ENCODE data around the gene PTGDS. TPM values are rescaled to one million over a fixed set of nuclear protein-coding genes. Genes with fewer than 3 reads are reported as not detected.

The PTGDS gene
- total RNA-seq, 1 experiment from 2014 or later: not detected

DNA sequence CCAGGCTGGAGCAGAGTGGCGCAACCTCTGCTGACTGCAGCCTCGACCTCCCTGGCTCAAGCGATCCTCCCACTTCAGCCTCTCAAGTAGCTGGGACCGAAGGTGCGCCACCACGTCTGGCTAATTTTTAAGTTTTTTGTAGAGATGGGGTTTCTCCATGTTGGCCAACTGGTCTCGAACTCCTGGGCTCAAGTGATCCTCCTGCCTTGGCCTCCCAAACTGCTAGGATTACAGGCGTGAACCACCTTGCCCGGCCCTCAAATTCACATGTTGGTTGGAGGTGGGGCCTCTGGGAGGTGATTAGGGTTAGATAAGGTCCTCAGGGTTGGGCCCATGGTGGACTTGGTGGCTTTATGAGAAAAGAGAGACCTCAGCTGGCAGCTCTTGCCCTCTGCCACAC, 15.1 kb upstream of the PTGDS start:
- Mint-ChIP-seq H3K27me3 (ENCODE audit: insufficient read depth, unreplicated experiment) (no peaks in the 10 kb centered on the region), H3K36me3 (ENCODE audit: insufficient read depth, unreplicated experiment) (peaks cover 11% of the 10 kb centered on the region), H3K9me3 (ENCODE audit: unreplicated experiment) (peaks cover under 1% of the 10 kb centered on the region), H3K4me3 (ENCODE audit: unreplicated experiment) (no peak overlapping the region), H3K4me1 (ENCODE audit: low read depth, unreplicated experiment) (no peaks in the 10 kb centered on the region), H3K27ac (ENCODE audit: unreplicated experiment) (no peak overlapping the region)
- peaks cover 18% of the 10 kb centered on the region for H3K4me1 ChIP-seq
- POLR2A ChIA-PET: no interaction called here
- no TSS peak for BruUV-seq (replicated peaks)
- CTCF ChIA-PET: no interaction called here
- no peak overlapping the region for H3K4me3 ChIP-seq (ENCODE audit: low read depth, low read length)
- no peaks in the 10 kb centered on the region for H3K27me3 ChIP-seq (replicated peaks; ENCODE audit: control insufficient read depth, insufficient read depth, low read length)
- intact Hi-C loops (cut with micrococcal nuclease; ENCODE audit: unreplicated experiment): no loop called here
- no peaks in the 10 kb centered on the region for H3K9me3 ChIP-seq
- DNase-seq: no peak
- TF ChIP-seq, protein P1, sequence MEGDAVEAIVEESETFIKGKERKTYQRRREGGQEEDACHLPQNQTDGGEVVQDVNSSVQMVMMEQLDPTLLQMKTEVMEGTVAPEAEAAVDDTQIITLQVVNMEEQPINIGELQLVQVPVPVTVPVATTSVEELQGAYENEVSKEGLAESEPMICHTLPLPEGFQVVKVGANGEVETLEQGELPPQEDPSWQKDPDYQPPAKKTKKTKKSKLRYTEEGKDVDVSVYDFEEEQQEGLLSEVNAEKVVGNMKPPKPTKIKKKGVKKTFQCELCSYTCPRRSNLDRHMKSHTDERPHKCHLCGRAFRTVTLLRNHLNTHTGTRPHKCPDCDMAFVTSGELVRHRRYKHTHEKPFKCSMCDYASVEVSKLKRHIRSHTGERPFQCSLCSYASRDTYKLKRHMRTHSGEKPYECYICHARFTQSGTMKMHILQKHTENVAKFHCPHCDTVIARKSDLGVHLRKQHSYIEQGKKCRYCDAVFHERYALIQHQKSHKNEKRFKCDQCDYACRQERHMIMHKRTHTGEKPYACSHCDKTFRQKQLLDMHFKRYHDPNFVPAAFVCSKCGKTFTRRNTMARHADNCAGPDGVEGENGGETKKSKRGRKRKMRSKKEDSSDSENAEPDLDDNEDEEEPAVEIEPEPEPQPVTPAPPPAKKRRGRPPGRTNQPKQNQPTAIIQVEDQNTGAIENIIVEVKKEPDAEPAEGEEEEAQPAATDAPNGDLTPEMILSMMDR (IDR thresholded peaks at IDR 0.05; ENCODE audit: insufficient read depth in 1 of 2, low read depth in 1 of 2, low read length in 1 of 2, severe bottlenecking in 1 of 2, unreplicated experiment in 1 of 2): no peak
- H3K36me3 ChIP-seq (ENCODE audit: control insufficient read depth, insufficient read depth, low read length): no peaks in the 10 kb centered on the region

DNA sequence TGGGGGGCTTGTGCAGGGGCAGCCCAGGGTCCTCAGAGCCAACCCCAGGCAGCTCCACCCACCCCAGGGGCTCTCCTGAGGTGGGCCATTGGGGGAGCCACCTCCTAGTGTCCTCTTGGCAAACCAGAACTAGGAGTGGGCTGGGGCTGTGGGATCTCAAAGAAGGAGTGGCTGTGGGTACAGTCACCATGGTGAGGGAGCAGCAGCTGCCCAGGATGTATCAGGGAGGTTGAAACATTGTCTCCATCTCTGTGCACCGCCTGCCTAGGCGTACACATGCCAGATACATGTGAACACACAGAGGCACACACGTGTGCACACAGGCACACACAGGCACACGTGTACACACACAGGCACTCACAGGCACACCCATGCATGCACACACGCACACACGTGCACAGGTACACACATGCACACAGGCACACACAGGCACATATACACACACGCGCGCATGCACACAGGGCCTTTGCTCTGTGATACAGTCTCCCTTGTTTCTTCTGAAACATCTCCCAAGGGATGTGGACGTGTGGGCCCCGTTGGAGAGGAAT, 14.5 kb upstream of the PTGDS start:
- no peak overlapping the region for H3K4me3 ChIP-seq (ENCODE audit: low read depth, low read length)
- ChIA-PET CTCF (no interaction called here), POLR2A (no interaction called here)
- intact Hi-C loops (cut with micrococcal nuclease; ENCODE audit: unreplicated experiment): no loop called here
- BruUV-seq (replicated peaks): no TSS peak
- H3K27me3 ChIP-seq (replicated peaks; ENCODE audit: control insufficient read depth, insufficient read depth, low read length): no peaks in the 10 kb centered on the region
- peak overlapping the region; percentile 15 for H3K27ac Mint-ChIP-seq (ENCODE audit: unreplicated experiment)
- H3K9me3 ChIP-seq: no peaks in the 10 kb centered on the region
- peaks cover 11% of the 10 kb centered on the region for H3K36me3 Mint-ChIP-seq (ENCODE audit: insufficient read depth, unreplicated experiment)
- no peaks in the 10 kb centered on the region for H3K4me1 Mint-ChIP-seq (ENCODE audit: low read depth, unreplicated experiment)
- H3K4me1 ChIP-seq: peaks cover 18% of the 10 kb centered on the region
- H3K9me3 Mint-ChIP-seq (ENCODE audit: unreplicated experiment): no peaks in the 10 kb centered on the region
- no peak overlapping the region for H3K4me3 Mint-ChIP-seq (ENCODE audit: unreplicated experiment)
- DNase-seq: no peak
- TF ChIP-seq, protein P1 (IDR thresholded peaks at IDR 0.05; ENCODE audit: insufficient read depth in 1 of 2, low read depth in 1 of 2, low read length in 1 of 2, severe bottlenecking in 1 of 2, unreplicated experiment in 1 of 2): no peak
- no peaks in the 10 kb centered on the region for H3K27me3 Mint-ChIP-seq (ENCODE audit: insufficient read depth, unreplicated experiment)
- no peaks in the 10 kb centered on the region for H3K36me3 ChIP-seq (ENCODE audit: control insufficient read depth, insufficient read depth, low read length)

DNA sequence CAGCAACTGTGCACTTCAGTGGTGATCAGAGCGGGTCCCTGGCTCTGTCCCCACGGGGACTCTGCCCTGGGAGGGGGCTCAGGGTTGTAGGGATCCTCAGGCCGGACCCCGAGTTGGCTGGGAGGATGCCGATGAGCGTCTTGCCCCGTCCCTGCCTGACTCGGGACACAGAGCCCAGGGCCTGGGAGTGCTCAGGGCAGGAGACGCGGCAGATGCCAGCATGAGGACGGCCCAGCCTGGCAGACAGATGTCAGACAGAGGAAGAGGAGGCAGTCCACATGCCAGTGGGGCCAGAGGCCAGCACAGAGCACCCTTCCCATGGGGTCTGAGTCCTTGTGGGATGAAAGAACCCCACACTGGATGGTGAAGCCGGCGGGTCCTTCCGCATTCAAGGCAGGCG, 14.0 kb upstream of the PTGDS start:
- Mint-ChIP-seq H3K27ac (ENCODE audit: unreplicated experiment) (peak overlapping the region; percentile 15), H3K27me3 (ENCODE audit: insufficient read depth, unreplicated experiment) (no peaks in the 10 kb centered on the region), H3K4me3 (ENCODE audit: unreplicated experiment) (no peak overlapping the region), H3K9me3 (ENCODE audit: unreplicated experiment) (no peaks in the 10 kb centered on the region), H3K36me3 (ENCODE audit: insufficient read depth, unreplicated experiment) (peaks cover 11% of the 10 kb centered on the region), H3K4me1 (ENCODE audit: low read depth, unreplicated experiment) (no peaks in the 10 kb centered on the region)
- intact Hi-C loops (cut with micrococcal nuclease; ENCODE audit: unreplicated experiment): no loop called here
- Histone ChIP-seq H3K4me1 (peaks cover 18% of the 10 kb centered on the region), H3K4me3 (ENCODE audit: low read depth, low read length) (no peak overlapping the region), H3K27me3 (replicated peaks; ENCODE audit: control insufficient read depth, insufficient read depth, low read length) (no peaks in the 10 kb centered on the region), H3K9me3 (no peaks in the 10 kb centered on the region), H3K36me3 (ENCODE audit: control insufficient read depth, insufficient read depth, low read length) (no peaks in the 10 kb centered on the region)
- TF ChIP-seq, protein P1 (IDR thresholded peaks at IDR 0.05; ENCODE audit: insufficient read depth in 1 of 2, low read depth in 1 of 2, low read length in 1 of 2, severe bottlenecking in 1 of 2, unreplicated experiment in 1 of 2): no peak
- ChIA-PET POLR2A (no interaction called here), CTCF (no interaction called here)
- DNase-seq: no peak
- BruUV-seq (replicated peaks): no TSS peak

All from Caco-2 (cell line).